Pancreas (tissue), 10 donors: Measurements from ENCODE around the gene DLX4. TPM values are rescaled to one million over a fixed set of nuclear protein-coding genes. Genes with fewer than 3 reads are reported as not detected.

ENCODE experiments used
- ATAC-seq, 4 donors: fragments of 200-7000 bp; cut with Tn5 transposase; one replicate each; pipeline versions ENCODE4 v1.8.0 to v1.9.1; 2020; ENCODE audit warnings: mild to moderate bottlenecking in 4 of 4, moderate library complexity in 4 of 4
- DNase-seq, 6 donors: peaks; one replicate each; pipeline ENCODE4 v3.0.0-alpha.2; 2020
- FAIRE-seq: peaks from 2 replicates; lab custom pipeline; 2012; peaks lifted over from hg19 to GRCh38; lab: Jason Lieb, UNC
- H3K27ac ChIP-seq, 4 donors: fragments of 200-600 bp; sonication (generic); 1 replicate in 3 of 4; 2 replicates in 1 of 4; pipeline versions ENCODE4 v1.5.0 to v1.8.0; 2020
- H3K27me3 ChIP-seq, 4 donors: fragments of 200-600 bp; one replicate each; pipeline ENCODE4 v1.8.0; 2021
- H3K36me3 ChIP-seq, 3 donors: fragments of 200-600 bp; sonication (generic) in 1 of 3; one replicate each; pipeline versions ENCODE4 v1.5.0 to v1.8.0; 2020 to 2021
- H3K4me1 ChIP-seq, 3 donors: fragments of 200-600 bp; one replicate each; pipeline ENCODE4 v1.8.0; 2021
- H3K4me3 ChIP-seq, 4 donors: fragments of 200-600 bp; sonication (generic) in 2 of 4; one replicate each; pipeline versions ENCODE4 v1.5.0 to v1.8.0; 2020 to 2021
- H3K9me3 ChIP-seq, 4 donors: fragments of 200-600 bp; one replicate each; pipeline ENCODE4 v1.8.0; 2021
- CTCF ChIP-seq, 4 donors: fragments of 200-600 bp; sonication (generic) in 3 of 4; IDR thresholded peaks; one replicate each; pipeline versions ENCODE4 v1.5.0 to v1.8.0; 2021; ENCODE audit warnings: antibody characterized with exemption in 4 of 4
- WGBS, 2 donors: extraction: QIAGEN DNeasy Blood & Tissue Kit; methylation state at CpG; one replicate each; pipeline ENCODE4 v1.1.7; 2013; 5-methylcytosine and 5-hydroxymethylcytosine counted together
- intact Hi-C, 3 donors: fragments of 100-400 bp; cut with DNase I; formaldehyde crosslinking; loops; one replicate each; pipeline versions ENCODE4 v1.11.1 to v1.14.2; 2022
- polyA plus RNA-seq, 2 donors: library from polyadenylated mRNA; stranded (reverse); fragments of 200-250 nt; gene quantifications; one replicate each; pipeline ENCODE4 v1.2.3, GENCODE V29; 2013
- total RNA-seq, 6 donors: library from RNA; stranded (reverse); fragmentation: NEBNext Ultra II Directional in 4 of 6; extraction: Animal tissue kit (Norgen Biotek cat#: 25700) in 4 of 6; gene quantifications; one replicate each; pipeline versions ENCODE4 v1.2.1 to v1.2.4, GENCODE V29; 2021 to 2023
- donor health status: healthy with polysubstance abuse.
- donor health status: DM: no; HTN: no; CAD: no; lungs with moderate emphysema.
- donor health status: DM: no; HTN: no; CAD: no.
- donor health status: control.
- donor health status: control.
- donor health status: Bipolar disorder and iron deficiency.
- donor health status: DM: yes; HTN: yes; CAD: no.
- donor health status: DM: no; HTN: no; CAD: no.
- donor health status: DM: no; HTN: no; CAD: no.
- donor health status: DM: yes; HTN: yes; CAD: no.

Gene DLX4
- total and polyA plus RNA-seq, 8 donors: 0.16 to 0.30 (median 0.23) TPM; not detected in 3

GRCh38 chr17:49935526-49936210 is 33.3 kb upstream of the DLX4 start:
- H3K4me1 ChIP-seq: no peaks in the 10 kb centered on the region
- DNase-seq: no peak
- ATAC-seq: no peak
- no peak for FAIRE-seq
- no peak overlapping the region for H3K4me3 ChIP-seq
- no peaks in the 10 kb centered on the region for H3K9me3 ChIP-seq
- H3K27ac ChIP-seq: no peak overlapping the region
- intact Hi-C loops: no loop called here
- WGBS, 2 donors: 58 to 68% methylated on average over 14 to 15 of the region's 15 CpGs
- no peaks in the 10 kb centered on the region for H3K36me3 ChIP-seq
- H3K27me3 ChIP-seq: no peaks in the 10 kb centered on the region
- no peak for TF ChIP-seq CTCF (IDR thresholded peaks at IDR 0.05)

- no peak for FAIRE-seq
Measured at GRCh38 chr17:49936386-49936785, 32.6 kb upstream of the DLX4 start.

GRCh38 chr17:49939318-49939717 is 29.7 kb upstream of the DLX4 start:
- H3K27ac ChIP-seq: no peak overlapping the region
- no peaks in the 10 kb centered on the region for H3K27me3 ChIP-seq
- H3K4me1 ChIP-seq: no peaks in the 10 kb centered on the region
- intact Hi-C loops: no loop called here
- 61 to 73% methylated on average over 7 of the region's 7 CpGs for WGBS, 2 donors
- no peak for DNase-seq
- no peak for FAIRE-seq
- no peak overlapping the region for H3K4me3 ChIP-seq
- TF ChIP-seq CTCF (IDR thresholded peaks at IDR 0.05): no peak
- no peaks in the 10 kb centered on the region for H3K36me3 ChIP-seq
- H3K9me3 ChIP-seq: no peaks in the 10 kb centered on the region
- no peak for ATAC-seq

More at GRCh38 chr17:49936386-49936785, 32.6 kb upstream of the DLX4 start:
- WGBS, 2 donors: 79 to 86% methylated on average over 9 of the region's 9 CpGs
- no peak overlapping the region for H3K27ac ChIP-seq
- no peaks in the 10 kb centered on the region for H3K36me3 ChIP-seq
- no peak for DNase-seq
- no peaks in the 10 kb centered on the region for H3K4me1 ChIP-seq
- no peaks in the 10 kb centered on the region for H3K27me3 ChIP-seq
- H3K4me3 ChIP-seq: no peak overlapping the region
- no peaks in the 10 kb centered on the region for H3K9me3 ChIP-seq
- TF ChIP-seq CTCF (IDR thresholded peaks at IDR 0.05): no peak
- intact Hi-C loops: no loop called here
- ATAC-seq: no peak

GRCh38 chr17:49941427-49941826 is 27.6 kb upstream of the DLX4 start:
- no peaks in the 10 kb centered on the region for H3K27me3 ChIP-seq
- H3K27ac ChIP-seq: no peak overlapping the region
- H3K9me3 ChIP-seq: no peaks in the 10 kb centered on the region
- no peaks in the 10 kb centered on the region for H3K4me1 ChIP-seq
- H3K4me3 ChIP-seq: no peak overlapping the region
- DNase-seq (no peak), ATAC-seq (no peak), FAIRE-seq (no peak)
- WGBS, 2 donors: 29 to 42% methylated on average over 10 of the region's 10 CpGs
- intact Hi-C loops: no loop called here
- TF ChIP-seq CTCF (IDR thresholded peaks at IDR 0.05): no peak
- no peaks in the 10 kb centered on the region for H3K36me3 ChIP-seq

GRCh38 chr17:49942947-49943346 is 26.0 kb upstream of the DLX4 start:
- no peak for ATAC-seq

More at GRCh38 chr17:49942947-49943346, 26.0 kb upstream of the DLX4 start:
- Histone ChIP-seq H3K27ac (no peak overlapping the region), H3K4me3 (no peak overlapping the region), H3K4me1 (no peaks in the 10 kb centered on the region), H3K27me3 (no peaks in the 10 kb centered on the region), H3K9me3 (no peaks in the 10 kb centered on the region), H3K36me3 (no peaks in the 10 kb centered on the region)
- 74 to 82% methylated on average over 5 of the region's 5 CpGs for WGBS, 2 donors
- intact Hi-C loops: no loop called here
- DNase-seq: no peak
- no peak for FAIRE-seq
- TF ChIP-seq CTCF (IDR thresholded peaks at IDR 0.05): no peak
